GM21381 (cell line): ENCODE measurements around the gene FGD6.
"Not testable (repeated sequence)": the region's sequence is repeated elsewhere in the genome, so short reads cannot be mapped to it uniquely, and the experiment has no call there.

Source experiments
- ATAC-seq: cut with Tn5 transposase; IDR thresholded peaks from one replicate; pipeline ENCODE4 v1.9.1; 2021; ENCODE audit warnings: mild to moderate bottlenecking, moderate library complexity; ENCODE audit not compliant: unreplicated experiment

FGD6 gene

GRCh38 chr12:95131589-95132340 is 85.5 kb downstream of the FGD6 start:
- no peak for ATAC-seq

DNA sequence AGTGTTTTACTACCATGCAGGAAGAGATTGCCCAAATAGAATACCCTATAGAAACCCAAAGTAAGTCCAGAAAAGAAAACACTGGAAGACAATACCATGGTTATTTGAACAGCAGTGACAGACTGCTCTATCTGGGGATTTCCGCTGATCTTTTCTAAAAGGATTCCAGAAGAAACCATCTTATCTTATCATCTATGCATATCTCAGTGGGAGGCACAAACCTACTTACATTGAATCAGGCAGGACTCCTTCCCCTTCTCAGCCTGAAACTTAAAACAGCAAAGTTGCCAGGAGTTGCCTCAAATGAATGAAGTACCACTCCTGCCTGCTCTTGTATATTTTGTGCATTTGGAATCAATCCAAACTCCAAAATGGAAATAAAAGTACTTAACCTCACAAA is 87.2 kb downstream of the FGD6 start:
- no peak for ATAC-seq

GRCh38 chr12:95129115-95129514 is 88.2 kb downstream of the FGD6 start:
- no peak for ATAC-seq

GRCh38 chr12:95126736-95127135 is 90.5 kb downstream of the FGD6 start:
- ATAC-seq = no peak

GRCh38 chr12:95126076-95126475 is 91.2 kb downstream of the FGD6 start:
- no peak for ATAC-seq

DNA sequence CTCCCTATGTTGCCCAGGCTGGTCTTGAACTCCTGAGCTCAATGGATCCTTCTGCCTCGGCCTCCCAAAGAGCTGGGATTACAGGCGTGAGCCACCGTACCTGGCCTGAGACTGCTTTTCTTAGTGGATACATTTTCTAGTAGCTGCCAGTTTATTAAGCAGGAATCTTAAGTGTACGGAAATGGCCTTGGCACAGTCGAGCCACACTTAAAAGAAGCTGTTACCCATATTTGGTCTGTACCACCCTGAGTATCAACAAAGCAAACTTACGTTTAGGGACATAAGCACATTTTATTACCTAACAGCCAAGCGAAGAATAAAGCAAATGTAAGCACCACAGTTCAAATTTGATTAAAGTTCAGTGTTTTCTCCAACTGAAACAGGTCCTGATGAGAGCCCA is 93.2 kb downstream of the FGD6 start:
- no peak for ATAC-seq

DNA sequence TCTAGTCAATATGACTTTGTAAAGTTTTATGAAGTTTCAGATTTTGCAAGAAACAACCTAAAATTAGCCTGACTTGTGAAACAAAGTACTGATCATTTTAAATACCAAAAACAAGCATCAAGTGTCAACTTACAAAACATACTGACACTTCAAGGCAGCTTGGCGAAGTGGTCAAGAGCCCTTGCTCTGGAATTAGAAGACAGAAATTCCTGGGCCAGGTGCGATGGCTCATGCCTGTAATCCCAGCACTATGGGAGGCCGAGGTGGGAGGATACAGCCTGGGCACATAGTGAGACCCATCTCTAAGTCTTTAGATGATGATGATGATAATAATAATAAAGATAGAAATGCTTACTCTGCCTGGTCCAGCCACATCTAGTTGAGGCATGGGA is 98.5 kb downstream of the FGD6 start:
- ATAC-seq = no peak

GRCh38 chr12:95118138-95118787 is 99.0 kb downstream of the FGD6 start:
- no peak for ATAC-seq

DNA sequence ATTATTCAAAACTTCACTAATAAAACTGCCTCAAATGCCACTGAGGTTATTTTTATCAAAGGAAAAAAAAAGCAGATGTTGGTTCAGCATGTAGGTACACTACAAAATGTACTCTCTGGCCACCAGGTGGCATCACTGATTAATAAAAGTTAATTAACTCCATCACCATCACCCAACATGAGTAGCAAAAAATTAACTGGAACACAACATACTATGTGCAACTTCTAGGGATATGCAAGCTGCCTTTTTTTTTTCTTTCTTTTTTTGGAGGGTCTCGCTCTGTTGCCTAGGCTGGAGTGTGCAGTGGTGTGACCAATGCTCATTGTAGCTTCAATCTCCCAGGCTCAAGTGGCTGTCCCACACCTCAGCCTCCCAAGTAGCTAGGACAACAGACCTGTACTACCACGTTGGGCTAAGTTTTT is 100.1 kb downstream of the FGD6 start:
- no peak for ATAC-seq

- ATAC-seq = no peak
Measured at GRCh38 chr12:95116773-95117172, 100.5 kb downstream of the FGD6 start.

DNA sequence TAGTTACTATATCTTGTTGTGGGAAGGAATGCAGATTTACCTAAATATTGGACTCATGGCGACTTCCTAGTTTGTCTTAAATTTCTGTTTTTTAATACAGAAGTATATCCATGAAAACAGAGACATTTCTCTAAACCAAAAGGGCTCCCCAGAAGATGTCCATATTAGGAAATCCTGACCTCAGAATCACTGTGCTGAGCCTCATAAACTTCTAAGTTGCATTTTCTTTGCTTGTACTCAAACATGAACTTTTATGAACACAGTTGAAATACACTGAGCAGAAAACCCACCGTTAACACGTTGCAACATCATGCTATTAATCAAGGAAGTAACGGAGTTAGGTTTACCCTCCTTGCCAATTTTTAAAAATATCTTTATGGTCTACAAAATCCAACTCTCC is 100.9 kb downstream of the FGD6 start:
- no peak for ATAC-seq

GRCh38 chr12:95115641-95116040 is 101.6 kb downstream of the FGD6 start:
- no peak for ATAC-seq

GRCh38 chr12:95114766-95115405 is 102.4 kb downstream of the FGD6 start:
- no peak for ATAC-seq

DNA sequence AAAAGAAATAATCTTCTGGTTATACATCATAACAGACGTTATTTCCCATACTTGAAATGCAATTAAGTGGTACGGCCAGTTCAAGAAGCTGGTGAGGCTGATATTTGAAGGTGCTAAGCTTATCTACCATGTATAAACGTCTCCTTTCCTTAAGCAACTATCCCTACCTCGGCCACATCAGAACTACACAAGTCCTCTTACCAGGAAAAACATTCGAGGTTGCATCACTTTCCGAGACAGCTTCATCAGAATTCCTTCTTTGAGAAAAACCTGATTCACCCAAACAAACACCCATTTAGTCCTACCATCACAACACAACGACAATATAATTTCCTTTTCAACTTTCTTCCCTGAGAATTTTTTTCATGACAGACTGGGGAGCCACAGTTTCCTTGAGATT is 109.9 kb downstream of the FGD6 start:
- no peak for ATAC-seq

DNA sequence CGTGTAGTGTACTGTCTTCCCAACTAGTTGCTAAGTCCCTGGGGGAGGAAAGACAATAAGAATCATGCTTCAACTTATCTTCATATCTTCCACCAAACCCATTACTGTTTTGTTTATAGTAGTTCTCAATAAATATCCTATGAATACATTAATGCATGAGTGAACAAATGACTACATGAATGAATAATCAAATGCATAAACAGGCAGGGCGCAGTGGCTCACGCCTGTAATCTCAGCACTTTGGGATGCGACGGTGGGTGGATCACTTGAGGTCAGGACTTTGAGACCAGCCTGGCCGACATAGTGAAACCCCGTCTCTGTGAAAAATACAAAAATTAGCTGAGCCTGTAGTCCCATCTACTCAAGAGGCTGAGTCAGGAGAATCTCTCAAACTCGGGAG is 111.7 kb downstream of the FGD6 start:
- ATAC-seq = no peak

DNA sequence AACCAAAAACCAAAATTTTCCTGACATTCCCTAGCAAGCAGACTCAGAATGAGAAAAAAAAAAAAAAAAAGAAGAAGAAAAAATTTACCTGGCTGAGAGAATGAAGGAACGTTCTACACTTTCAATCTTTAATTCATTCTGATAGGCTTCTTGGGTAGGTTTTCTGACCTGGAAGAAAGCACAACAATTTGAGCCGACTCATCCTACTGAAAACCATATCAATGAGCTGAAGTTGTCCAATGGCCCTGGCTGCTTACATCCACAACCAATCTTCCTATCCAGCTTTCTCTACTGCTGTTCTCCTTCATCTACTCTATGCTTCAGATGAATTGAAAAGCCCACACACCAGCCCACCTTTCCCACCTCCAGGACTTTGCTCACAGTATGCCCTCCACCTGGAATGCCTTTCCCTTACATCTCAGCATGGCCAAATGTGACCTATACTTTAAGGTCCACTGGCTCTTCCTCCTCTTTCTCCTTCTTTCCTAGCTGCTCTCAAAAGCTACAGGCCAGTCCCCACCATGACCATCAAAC is 112.3 kb downstream of the FGD6 start:
- ATAC-seq = no peak

DNA sequence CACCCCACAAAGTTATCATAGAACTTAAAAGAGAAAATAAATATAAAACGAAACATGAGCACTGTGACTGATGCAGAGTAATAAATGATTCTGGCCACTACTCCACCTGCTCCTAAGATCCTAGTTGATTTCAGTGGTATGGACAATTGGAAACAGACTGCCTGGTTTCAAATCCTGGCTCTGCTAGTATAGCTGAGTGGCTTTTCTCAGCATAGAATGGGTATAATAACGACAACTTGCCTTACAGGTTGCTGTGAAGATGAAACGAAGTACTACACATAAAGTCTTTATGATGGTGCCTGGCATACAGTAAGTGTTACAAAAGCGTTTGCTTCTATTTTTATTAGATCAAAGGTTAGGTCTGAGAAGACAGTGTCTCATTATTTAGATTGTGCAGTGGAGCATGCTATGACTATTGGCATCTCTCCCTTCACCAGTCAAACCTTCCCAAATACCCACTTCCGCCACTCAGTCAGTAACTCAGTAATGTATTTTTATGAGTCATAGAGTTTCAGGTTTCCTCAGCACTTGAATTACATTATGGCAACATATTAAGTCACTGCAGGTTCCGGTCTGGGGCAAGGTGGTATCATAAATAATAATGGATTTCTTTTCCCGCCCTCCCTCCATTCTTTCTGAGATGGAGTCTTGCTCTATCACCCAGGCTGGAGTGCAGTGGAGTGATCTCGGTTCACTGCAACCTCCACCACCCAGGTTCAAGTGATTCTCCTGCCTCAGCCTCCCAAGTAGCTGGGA is 114.2 kb downstream of the FGD6 start:
- ATAC-seq = peak; percentile 96

DNA sequence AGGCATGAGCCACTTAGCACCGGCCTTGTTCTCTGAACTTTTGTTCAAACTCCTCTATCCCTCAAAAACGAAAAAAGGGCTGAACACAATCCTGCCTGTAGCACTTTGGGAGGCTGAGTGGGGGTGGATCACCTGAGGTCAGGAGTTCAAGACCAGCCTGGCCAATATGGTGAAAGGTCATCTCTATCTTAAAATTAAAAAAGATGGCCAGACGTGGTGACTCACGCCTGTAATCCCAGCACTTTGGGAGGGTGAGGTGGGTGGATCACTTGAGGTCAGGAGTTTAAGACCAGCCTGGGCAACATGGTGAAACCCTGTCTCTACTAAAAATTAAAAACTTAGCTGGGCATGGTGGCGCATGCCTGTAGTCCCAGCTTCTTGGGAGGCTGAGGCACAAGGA is 115.3 kb downstream of the FGD6 start:
- ATAC-seq = not testable (repeated sequence)

GRCh38 chr12:95100264-95101190 is 116.7 kb downstream of the FGD6 start:
- ATAC-seq = no peak

GRCh38 chr12:95099270-95099790 is 117.9 kb downstream of the FGD6 start:
- ATAC-seq = no peak
